ENCODE data around the gene IL17RA. TPM values are rescaled to one million over a fixed set of nuclear protein-coding genes. Genes with fewer than 3 reads are reported as not detected.

IL17RA gene
- total RNA-seq, 1 experiment from 2014 or later = 7.1 TPM

DNA sequence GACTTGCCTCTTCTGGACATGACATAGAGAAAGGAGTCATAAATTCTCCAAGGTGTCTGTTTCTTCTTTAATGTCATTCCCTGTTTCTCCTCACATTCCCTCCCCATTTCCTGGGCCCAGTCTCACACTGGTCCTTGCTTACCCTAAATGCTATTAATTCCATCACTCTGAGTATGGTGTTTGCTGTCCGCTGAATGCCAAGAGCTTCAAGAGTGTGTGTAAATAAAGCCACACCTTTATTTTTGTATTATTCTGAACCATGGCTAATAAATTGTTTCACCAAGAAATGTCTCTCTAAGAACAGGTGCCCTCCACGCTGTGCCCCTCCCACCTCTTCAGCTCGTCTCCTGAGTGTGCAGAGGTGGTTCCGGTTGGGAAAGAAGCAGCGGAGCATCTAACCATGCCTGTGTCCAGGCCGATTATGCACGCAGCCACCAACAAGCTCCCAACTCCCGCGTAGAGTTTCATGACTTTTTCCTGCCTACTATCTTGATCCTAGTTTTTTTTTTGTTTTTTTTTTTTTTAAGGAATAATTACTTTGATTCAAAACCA, 27.8 kb downstream of the IL17RA start:
- no peak overlapping the region for H3K4me2 ChIP-seq (ENCODE audit: low read depth, low read length, poor library complexity, severe bottlenecking)
- H3K9ac ChIP-seq (ENCODE audit: low read length) = no peak overlapping the region
- no peaks in the 10 kb centered on the region for H3K9me2 ChIP-seq (replicated peaks; ENCODE audit: insufficient read depth, low read length)
- H3K79me2 ChIP-seq (ENCODE audit: low read length) = no peaks in the 10 kb centered on the region
- no peak overlapping the region for H2AFZ ChIP-seq (ENCODE audit: low read length)
- H3K4me3 ChIP-seq (ENCODE audit: low read length) = no peak overlapping the region
- no peaks in the 10 kb centered on the region for H3K36me3 ChIP-seq (ENCODE audit: insufficient read depth, low read length)
- H3K4me1 ChIP-seq (ENCODE audit: low read length) = no peaks in the 10 kb centered on the region
- no peak overlapping the region for H3K27ac ChIP-seq (ENCODE audit: low read length)
- H3K27me3 ChIP-seq (ENCODE audit: low read length) = no peaks in the 10 kb centered on the region
- DNase-seq = no peak
- H4K20me1 ChIP-seq (ENCODE audit: insufficient read depth, low read depth, low read length) = peaks cover 4% of the 10 kb centered on the region; the same call in 1 of the 2 replicates
- H3K9me3 ChIP-seq (ENCODE audit: low read length) = no peaks in the 10 kb centered on the region

DNA sequence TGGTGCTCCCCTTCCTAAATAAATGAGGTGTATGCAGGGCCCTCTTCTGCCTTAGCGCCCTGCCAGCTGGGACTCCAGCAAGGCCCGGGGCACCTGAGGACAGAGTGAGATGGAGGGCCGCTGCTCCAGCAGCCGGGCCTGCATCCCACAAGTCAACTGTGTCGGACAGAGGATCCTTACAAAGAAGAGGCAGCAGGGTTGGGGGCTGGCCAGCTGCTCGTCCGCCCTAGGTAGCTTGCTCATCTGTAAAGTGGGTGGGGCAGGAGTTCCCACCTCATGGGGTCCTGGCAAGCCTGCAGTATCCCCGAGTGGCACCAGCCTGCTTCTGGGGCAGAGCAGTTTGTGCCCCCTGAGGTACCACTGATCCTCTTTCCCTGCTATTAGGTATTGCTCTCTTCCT, 28.8 kb downstream of the IL17RA start:
- no peak overlapping the region for H3K4me3 ChIP-seq (ENCODE audit: low read length)
- H3K79me2 ChIP-seq (ENCODE audit: low read length) = no peaks in the 10 kb centered on the region
- H3K27me3 ChIP-seq (ENCODE audit: low read length) = no peaks in the 10 kb centered on the region
- no peak overlapping the region for H3K4me2 ChIP-seq (ENCODE audit: low read depth, low read length, poor library complexity, severe bottlenecking)
- H3K9me2 ChIP-seq (replicated peaks; ENCODE audit: insufficient read depth, low read length) = no peaks in the 10 kb centered on the region
- H3K9me3 ChIP-seq (ENCODE audit: low read length) = no peaks in the 10 kb centered on the region
- no peak overlapping the region for H3K9ac ChIP-seq (ENCODE audit: low read length)
- H3K4me1 ChIP-seq (ENCODE audit: low read length) = no peaks in the 10 kb centered on the region
- DNase-seq = no peak
- peaks cover 4% of the 10 kb centered on the region; the same call in 1 of the 2 replicates for H4K20me1 ChIP-seq (ENCODE audit: insufficient read depth, low read depth, low read length)
- H2AFZ ChIP-seq (ENCODE audit: low read length) = no peak overlapping the region
- no peaks in the 10 kb centered on the region for H3K36me3 ChIP-seq (ENCODE audit: insufficient read depth, low read length)
- H3K27ac ChIP-seq (ENCODE audit: low read length) = no peak overlapping the region

DNA sequence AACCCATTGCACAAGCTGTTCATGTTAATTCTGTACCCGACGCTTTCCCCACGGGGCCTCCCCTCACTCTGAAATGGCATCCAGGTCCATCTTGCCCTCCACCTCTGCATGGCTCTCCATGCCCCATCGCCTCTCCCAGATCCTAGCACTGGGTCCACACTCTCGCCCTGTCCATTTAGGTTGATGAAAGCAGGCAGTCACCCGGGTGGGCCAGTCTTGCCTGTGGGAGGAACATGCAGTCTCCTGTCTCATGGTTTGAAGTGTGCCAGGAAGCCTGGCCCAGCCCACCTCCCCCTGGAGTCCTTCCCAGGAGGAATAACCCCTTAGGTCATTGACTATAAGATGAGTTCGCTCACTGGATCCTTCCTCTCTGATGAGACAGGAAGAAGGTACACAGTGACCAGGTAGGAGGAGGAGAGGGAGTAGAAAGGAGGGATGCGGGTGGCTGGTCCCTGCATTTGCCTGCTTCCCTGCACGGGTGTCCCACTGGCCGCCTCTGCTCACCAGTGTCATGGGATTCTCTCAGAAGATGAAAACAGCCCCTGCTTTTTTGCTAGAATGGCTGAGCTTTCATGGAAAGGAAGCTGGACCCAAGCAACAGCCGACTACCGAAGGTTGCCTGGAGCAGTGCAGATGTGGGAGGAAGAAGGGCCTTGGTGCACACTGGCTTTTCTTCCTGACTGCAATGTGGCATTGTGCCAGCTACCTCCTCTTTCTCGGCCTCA, 29.5 kb downstream of the IL17RA start:
- H3K27me3 ChIP-seq (ENCODE audit: low read length) = no peaks in the 10 kb centered on the region
- no peak for DNase-seq
- no peak overlapping the region for H3K4me2 ChIP-seq (ENCODE audit: low read depth, low read length, poor library complexity, severe bottlenecking)
- H3K36me3 ChIP-seq (ENCODE audit: insufficient read depth, low read length) = no peaks in the 10 kb centered on the region
- no peak overlapping the region for H3K27ac ChIP-seq (ENCODE audit: low read length)
- no peak overlapping the region for H2AFZ ChIP-seq (ENCODE audit: low read length)
- no peaks in the 10 kb centered on the region for H3K79me2 ChIP-seq (ENCODE audit: low read length)
- H3K4me3 ChIP-seq (ENCODE audit: low read length) = no peak overlapping the region
- peaks cover 4% of the 10 kb centered on the region; the same call in 1 of the 2 replicates for H4K20me1 ChIP-seq (ENCODE audit: insufficient read depth, low read depth, low read length)
- no peak overlapping the region for H3K9ac ChIP-seq (ENCODE audit: low read length)
- H3K9me3 ChIP-seq (ENCODE audit: low read length) = no peaks in the 10 kb centered on the region
- no peaks in the 10 kb centered on the region for H3K9me2 ChIP-seq (replicated peaks; ENCODE audit: insufficient read depth, low read length)
- no peaks in the 10 kb centered on the region for H3K4me1 ChIP-seq (ENCODE audit: low read length)

DNA sequence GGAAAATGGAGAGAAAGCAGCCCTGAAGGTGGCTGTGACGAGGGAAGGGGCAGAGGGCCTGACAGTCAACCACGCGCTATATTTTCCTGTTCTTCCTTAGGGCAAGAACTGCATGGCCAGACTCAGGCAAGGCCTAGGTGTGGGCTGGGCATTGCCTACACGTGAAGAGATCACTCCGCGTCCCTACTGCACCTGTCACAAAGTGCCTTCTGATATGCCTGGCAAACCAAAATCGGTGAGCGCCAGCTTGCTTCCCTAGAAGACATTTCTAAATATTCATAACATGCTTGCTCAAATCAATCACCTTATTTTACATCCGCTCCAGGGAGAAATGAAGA, 30.1 kb downstream of the IL17RA start:
- Histone ChIP-seq H3K79me2 (ENCODE audit: low read length) (no peaks in the 10 kb centered on the region), H2AFZ (ENCODE audit: low read length) (no peak overlapping the region), H4K20me1 (ENCODE audit: insufficient read depth, low read depth, low read length) (peaks cover 4% of the 10 kb centered on the region; the same call in 1 of the 2 replicates), H3K36me3 (ENCODE audit: insufficient read depth, low read length) (no peaks in the 10 kb centered on the region), H3K4me2 (ENCODE audit: low read depth, low read length, poor library complexity, severe bottlenecking) (no peak overlapping the region), H3K4me1 (ENCODE audit: low read length) (no peaks in the 10 kb centered on the region), H3K27ac (ENCODE audit: low read length) (no peak overlapping the region), H3K27me3 (ENCODE audit: low read length) (no peaks in the 10 kb centered on the region), H3K4me3 (ENCODE audit: low read length) (no peak overlapping the region), H3K9me2 (replicated peaks; ENCODE audit: insufficient read depth, low read length) (no peaks in the 10 kb centered on the region), H3K9ac (ENCODE audit: low read length) (no peak overlapping the region), H3K9me3 (ENCODE audit: low read length) (no peaks in the 10 kb centered on the region)
- no peak for DNase-seq

DNA sequence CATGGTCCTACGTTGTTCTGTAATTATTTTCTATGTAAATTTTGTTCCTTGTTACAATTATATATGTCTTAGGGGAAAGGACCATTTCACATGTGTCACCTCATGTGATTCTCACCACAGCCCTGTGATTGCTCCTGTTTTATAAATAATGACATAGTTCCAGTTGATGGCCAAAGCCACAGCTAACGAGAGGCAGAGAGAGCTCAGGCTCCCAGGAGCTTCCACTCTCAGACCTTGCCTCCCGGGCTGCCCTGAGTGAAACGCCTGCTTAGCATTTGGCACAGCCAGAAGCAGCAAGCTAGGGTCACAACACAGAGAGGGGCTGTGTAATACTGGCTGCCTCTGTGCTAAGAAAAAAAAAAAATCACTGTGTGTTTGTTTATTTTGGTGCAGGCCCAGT, 30.4 kb downstream of the IL17RA start:
- H3K4me2 ChIP-seq (ENCODE audit: low read depth, low read length, poor library complexity, severe bottlenecking) = no peak overlapping the region
- no peaks in the 10 kb centered on the region for H3K27me3 ChIP-seq (ENCODE audit: low read length)
- H2AFZ ChIP-seq (ENCODE audit: low read length) = no peak overlapping the region
- no peak overlapping the region for H3K9ac ChIP-seq (ENCODE audit: low read length)
- no peak overlapping the region for H3K27ac ChIP-seq (ENCODE audit: low read length)
- no peaks in the 10 kb centered on the region for H3K79me2 ChIP-seq (ENCODE audit: low read length)
- H4K20me1 ChIP-seq (ENCODE audit: insufficient read depth, low read depth, low read length) = peaks cover 4% of the 10 kb centered on the region; the same call in 1 of the 2 replicates
- H3K9me3 ChIP-seq (ENCODE audit: low read length) = no peaks in the 10 kb centered on the region
- H3K9me2 ChIP-seq (replicated peaks; ENCODE audit: insufficient read depth, low read length) = no peaks in the 10 kb centered on the region
- H3K36me3 ChIP-seq (ENCODE audit: insufficient read depth, low read length) = no peaks in the 10 kb centered on the region
- no peak for DNase-seq
- H3K4me1 ChIP-seq (ENCODE audit: low read length) = no peaks in the 10 kb centered on the region
- no peak overlapping the region for H3K4me3 ChIP-seq (ENCODE audit: low read length)

DNA sequence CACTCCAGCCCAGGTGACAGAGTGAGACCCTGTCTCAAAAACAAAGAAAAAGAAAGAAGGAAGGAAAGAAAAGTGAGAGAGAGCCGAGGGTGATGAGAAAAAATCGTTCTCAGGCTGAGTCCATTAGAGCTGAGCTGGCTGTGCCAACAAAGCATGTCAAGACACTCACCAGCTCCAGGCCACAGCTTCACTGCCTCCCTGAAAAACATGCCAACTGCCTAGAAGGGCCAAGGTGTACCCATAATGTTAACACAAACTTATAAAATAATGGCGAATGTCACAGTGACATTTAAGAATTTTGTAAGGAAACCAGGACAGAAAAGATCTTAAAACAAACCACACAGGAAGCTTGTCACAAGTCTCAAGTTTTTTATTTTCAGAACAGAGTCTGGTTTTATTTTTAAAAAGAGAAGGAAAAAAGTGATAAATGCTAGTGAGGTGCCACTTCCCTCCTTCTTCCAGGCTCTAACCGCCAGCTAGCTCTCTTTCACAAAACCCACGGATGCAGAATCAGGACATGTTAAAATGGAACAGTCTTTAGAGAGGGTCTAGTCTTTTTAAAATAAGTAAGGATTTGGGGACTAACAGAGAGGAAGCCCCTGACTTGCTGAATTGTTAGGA, 31.3 kb downstream of the IL17RA start:
- H3K79me2 ChIP-seq (ENCODE audit: low read length) = no peaks in the 10 kb centered on the region
- H3K9me2 ChIP-seq (replicated peaks; ENCODE audit: insufficient read depth, low read length) = no peaks in the 10 kb centered on the region
- H3K9me3 ChIP-seq (ENCODE audit: low read length) = no peaks in the 10 kb centered on the region
- H3K36me3 ChIP-seq (ENCODE audit: insufficient read depth, low read length) = no peaks in the 10 kb centered on the region
- no peak for DNase-seq
- no peak overlapping the region for H3K9ac ChIP-seq (ENCODE audit: low read length)
- H3K4me1 ChIP-seq (ENCODE audit: low read length) = no peaks in the 10 kb centered on the region
- no peak overlapping the region for H3K27ac ChIP-seq (ENCODE audit: low read length)
- H3K4me3 ChIP-seq (ENCODE audit: low read length) = no peak overlapping the region
- no peaks in the 10 kb centered on the region for H3K27me3 ChIP-seq (ENCODE audit: low read length)
- no peak overlapping the region for H2AFZ ChIP-seq (ENCODE audit: low read length)
- H4K20me1 ChIP-seq (ENCODE audit: insufficient read depth, low read depth, low read length) = peaks cover 4% of the 10 kb centered on the region; the same call in 1 of the 2 replicates
- H3K4me2 ChIP-seq (ENCODE audit: low read depth, low read length, poor library complexity, severe bottlenecking) = no peak overlapping the region

DNA sequence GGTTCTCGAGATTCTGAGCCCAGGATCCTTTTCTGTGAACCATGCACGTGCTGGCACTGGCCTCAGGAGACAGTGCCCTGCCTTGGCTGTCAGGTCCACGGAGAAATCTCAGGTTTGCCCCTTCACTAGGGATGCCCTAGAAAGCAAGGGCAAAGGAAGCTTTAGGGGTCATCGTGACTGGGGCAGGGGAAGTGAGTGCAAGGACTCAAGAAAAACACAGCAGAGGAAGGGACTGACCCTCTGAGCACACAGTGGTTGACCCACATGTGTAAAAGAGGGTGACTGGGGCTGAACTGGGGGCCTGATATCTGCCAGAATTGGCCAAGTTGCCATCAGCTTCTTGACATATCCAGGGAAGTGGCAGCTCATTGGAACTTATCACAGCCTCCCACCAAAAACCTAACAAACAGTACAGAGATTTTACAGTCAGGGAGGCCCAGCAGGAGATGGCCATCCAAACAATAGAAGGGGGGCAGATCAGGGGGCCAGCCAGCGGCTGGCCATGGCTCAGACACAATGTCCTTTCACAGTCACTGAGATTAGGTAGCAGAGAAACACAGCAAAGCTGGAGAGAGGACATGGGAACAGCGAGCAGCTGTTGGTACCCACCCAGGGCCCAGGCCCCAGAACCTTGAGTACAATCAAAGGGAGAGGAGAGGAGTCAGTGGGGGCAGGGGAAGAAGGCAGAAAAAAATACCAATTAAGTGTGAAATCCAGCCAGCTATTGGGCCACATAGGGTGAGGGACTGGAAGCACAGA, 32.0 kb downstream of the IL17RA start:
- no peaks in the 10 kb centered on the region for H3K9me3 ChIP-seq (ENCODE audit: low read length)
- H3K9me2 ChIP-seq (replicated peaks; ENCODE audit: insufficient read depth, low read length) = no peaks in the 10 kb centered on the region
- no peak overlapping the region for H3K27ac ChIP-seq (ENCODE audit: low read length)
- peaks cover 3% of the 10 kb centered on the region; the same call in 1 of the 2 replicates for H4K20me1 ChIP-seq (ENCODE audit: insufficient read depth, low read depth, low read length)
- no peaks in the 10 kb centered on the region for H3K27me3 ChIP-seq (ENCODE audit: low read length)
- H3K4me1 ChIP-seq (ENCODE audit: low read length) = no peaks in the 10 kb centered on the region
- no peak overlapping the region for H3K4me3 ChIP-seq (ENCODE audit: low read length)
- H3K79me2 ChIP-seq (ENCODE audit: low read length) = no peaks in the 10 kb centered on the region
- no peaks in the 10 kb centered on the region for H3K36me3 ChIP-seq (ENCODE audit: insufficient read depth, low read length)
- no peak for DNase-seq
- no peak overlapping the region for H3K9ac ChIP-seq (ENCODE audit: low read length)
- no peak overlapping the region for H2AFZ ChIP-seq (ENCODE audit: low read length)
- no peak overlapping the region for H3K4me2 ChIP-seq (ENCODE audit: low read depth, low read length, poor library complexity, severe bottlenecking)

DNA sequence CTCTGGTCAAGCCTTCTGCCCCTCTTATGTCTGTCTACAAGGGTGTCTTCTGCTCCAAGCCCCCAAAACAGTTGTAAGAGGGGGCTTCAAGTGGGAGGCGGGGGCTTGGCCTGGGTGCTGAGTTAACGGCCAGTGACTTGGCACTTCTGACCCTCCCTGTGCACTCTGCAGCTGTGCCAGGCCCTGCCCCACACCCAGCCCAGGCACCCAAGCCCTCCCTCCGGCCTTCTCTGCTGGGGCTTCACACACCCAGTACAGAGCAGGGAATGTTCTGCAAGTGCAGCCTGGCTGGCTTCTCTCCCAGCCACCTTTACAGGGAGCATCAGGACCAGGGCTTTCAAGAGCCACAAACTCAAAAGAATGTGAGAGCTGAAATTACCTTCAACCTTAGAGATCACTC, 32.6 kb downstream of the IL17RA start:
- Histone ChIP-seq H3K4me3 (ENCODE audit: low read length) (no peak overlapping the region), H3K4me2 (ENCODE audit: low read depth, low read length, poor library complexity, severe bottlenecking) (no peak overlapping the region), H3K27ac (ENCODE audit: low read length) (no peak overlapping the region), H4K20me1 (ENCODE audit: insufficient read depth, low read depth, low read length) (peaks cover 4% of the 10 kb centered on the region; the same call in 1 of the 2 replicates), H3K9me2 (replicated peaks; ENCODE audit: insufficient read depth, low read length) (no peaks in the 10 kb centered on the region), H2AFZ (ENCODE audit: low read length) (no peak overlapping the region), H3K9ac (ENCODE audit: low read length) (no peak overlapping the region), H3K36me3 (ENCODE audit: insufficient read depth, low read length) (no peaks in the 10 kb centered on the region), H3K79me2 (ENCODE audit: low read length) (no peaks in the 10 kb centered on the region), H3K4me1 (ENCODE audit: low read length) (no peaks in the 10 kb centered on the region), H3K27me3 (ENCODE audit: low read length) (no peaks in the 10 kb centered on the region), H3K9me3 (ENCODE audit: low read length) (no peaks in the 10 kb centered on the region)
- no peak for DNase-seq

Data from Karpas-422 (cell line).